Astrocyte (in vitro differentiated cells and primary cell): ENCODE results near the gene TRIO.

Source experiments
- EZH2 ChIP-seq: IDR thresholded peaks from 2 replicates; pipeline ENCODE4 v1.6.1; 2012; ENCODE audit warnings: mild to moderate bottlenecking, low read length, inconsistent platforms; ENCODE audit not compliant: insufficient read depth
- TF ChIP-seq, protein P1 (sequence below): IDR thresholded peaks from 2 replicates; pipeline ENCODE4 v1.5.1; 2011; ENCODE audit warnings: low read depth, mild to moderate bottlenecking, inconsistent platforms, low read length, moderate library complexity; ENCODE audit not compliant: insufficient read depth

DNA sequence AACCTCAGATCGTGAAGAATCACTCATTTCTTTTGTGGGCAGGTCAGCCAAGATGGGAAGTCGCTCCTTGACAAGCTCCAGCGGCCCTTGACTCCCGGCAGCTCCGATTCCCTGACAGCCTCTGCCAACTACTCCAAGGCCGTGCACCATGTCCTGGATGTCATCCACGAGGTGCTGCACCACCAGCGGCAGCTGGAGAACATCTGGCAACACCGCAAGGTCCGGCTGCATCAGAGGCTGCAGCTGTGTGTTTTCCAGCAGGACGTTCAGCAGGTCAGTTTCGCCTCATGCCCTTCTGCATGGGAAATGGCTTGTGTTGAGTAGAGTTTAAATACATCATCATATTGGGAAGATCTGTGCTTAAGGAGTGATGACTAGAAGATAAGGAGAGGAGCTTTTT lies 173.3 kb downstream of the TRIO start:
- TF ChIP-seq, protein P1, sequence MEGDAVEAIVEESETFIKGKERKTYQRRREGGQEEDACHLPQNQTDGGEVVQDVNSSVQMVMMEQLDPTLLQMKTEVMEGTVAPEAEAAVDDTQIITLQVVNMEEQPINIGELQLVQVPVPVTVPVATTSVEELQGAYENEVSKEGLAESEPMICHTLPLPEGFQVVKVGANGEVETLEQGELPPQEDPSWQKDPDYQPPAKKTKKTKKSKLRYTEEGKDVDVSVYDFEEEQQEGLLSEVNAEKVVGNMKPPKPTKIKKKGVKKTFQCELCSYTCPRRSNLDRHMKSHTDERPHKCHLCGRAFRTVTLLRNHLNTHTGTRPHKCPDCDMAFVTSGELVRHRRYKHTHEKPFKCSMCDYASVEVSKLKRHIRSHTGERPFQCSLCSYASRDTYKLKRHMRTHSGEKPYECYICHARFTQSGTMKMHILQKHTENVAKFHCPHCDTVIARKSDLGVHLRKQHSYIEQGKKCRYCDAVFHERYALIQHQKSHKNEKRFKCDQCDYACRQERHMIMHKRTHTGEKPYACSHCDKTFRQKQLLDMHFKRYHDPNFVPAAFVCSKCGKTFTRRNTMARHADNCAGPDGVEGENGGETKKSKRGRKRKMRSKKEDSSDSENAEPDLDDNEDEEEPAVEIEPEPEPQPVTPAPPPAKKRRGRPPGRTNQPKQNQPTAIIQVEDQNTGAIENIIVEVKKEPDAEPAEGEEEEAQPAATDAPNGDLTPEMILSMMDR = no peak
- TF ChIP-seq EZH2 = no peak
